ENCODE measurements around the gene SIK3.
A peak's percentile ranks its signal among the peaks of the same experiment; 100 is the strongest.

The SIK3 gene

DNA sequence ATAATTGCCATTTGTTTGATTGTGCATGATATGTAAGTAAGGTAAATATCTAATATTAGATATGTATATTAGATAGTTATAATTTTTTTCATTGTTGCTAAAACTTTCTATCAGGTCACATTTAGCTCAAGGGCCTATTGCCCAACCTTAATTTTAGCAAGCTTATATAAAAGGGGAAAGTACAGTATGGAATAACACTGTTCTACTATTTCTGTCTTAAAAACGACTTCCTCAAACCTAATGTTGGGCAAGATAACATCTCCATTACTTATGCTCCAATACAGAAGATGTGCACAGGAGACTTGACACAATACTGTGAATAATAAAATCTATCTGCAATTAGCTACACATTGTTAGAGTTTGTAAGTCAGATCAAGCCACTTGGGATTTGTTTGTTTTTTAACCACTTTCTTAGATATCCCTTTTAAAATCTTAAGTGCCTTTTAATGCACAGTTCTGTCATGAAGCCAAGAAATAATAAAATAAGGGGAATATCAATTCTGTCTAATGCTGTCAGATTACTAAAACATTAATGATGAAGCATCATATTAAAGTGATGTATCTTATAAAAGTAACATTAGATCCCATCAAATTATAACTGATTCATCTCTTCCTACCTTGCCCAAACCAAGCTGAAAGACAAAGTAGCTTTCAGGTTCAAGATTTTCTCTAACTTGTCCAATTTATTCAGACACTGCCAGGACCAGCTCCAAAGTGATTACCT lies 98.1 kb downstream of the SIK3 start:
- no peak for DNase-seq

DNA sequence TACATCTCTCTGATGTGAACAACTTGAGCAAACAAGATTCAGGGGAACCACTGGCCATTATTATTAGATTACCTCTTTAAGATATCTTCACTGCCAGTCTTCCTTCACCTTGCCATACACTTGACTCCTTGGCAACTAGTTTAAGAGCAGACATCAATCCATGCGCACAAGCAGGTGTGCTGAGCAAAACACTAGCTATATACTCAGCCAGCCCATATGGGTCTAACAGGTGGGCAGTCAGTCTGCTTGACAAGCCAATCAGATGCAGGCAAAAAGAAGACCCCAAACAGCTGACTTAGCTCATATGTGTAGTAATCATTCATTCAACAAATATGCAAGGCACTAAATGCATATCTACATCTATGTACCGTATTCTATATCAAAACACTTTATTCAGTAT lies 101.2 kb downstream of the SIK3 start:
- no peak for DNase-seq

GRCh38 chr11:116994195-116994594 lies 104.0 kb downstream of the SIK3 start:
- no peak for DNase-seq

DNA sequence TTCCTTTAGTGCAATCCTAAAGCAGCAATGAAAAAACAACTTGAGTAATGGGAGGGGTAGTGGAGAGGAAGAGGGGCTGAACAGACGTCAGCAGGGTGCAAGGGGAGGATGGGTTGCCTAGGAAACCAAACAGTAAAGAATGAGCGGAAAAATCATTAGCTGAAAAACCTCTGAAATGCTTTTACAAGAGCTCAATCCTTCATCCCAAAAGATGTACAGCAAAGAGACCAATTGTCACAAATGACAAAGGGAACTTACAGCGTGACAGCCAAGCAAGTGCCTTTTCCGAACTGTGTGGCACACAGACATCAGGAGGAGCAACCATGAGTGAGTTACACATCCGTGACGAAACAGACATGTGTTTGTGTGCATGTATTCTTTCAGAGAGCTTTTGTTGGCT lies 104.6 kb downstream of the SIK3 start:
- no peak for DNase-seq

DNA sequence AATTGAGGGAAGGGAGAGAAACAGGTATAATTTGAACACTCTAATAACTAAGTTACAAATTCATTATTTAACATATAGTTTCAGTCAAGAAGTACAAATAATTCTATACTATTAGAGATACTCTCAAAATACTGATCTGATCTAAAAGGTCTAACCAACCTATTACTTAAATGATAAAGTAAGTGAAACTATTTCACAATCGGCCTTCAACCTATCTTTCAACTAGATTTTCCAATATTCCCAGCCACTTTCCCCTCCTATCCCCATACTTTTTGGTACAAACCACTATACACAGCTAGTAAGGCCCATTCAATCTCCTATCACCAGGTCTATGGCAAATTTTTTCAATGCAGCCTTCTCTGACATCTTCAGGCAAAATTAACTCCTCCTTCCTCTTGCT lies 106.7 kb downstream of the SIK3 start:
- DNase-seq, result no peak

GRCh38 chr11:116990811-116991210 lies 107.4 kb downstream of the SIK3 start:
- no peak for DNase-seq

GRCh38 chr11:116990061-116990473 lies 108.2 kb downstream of the SIK3 start:
- peak; percentile 30 for DNase-seq

DNA sequence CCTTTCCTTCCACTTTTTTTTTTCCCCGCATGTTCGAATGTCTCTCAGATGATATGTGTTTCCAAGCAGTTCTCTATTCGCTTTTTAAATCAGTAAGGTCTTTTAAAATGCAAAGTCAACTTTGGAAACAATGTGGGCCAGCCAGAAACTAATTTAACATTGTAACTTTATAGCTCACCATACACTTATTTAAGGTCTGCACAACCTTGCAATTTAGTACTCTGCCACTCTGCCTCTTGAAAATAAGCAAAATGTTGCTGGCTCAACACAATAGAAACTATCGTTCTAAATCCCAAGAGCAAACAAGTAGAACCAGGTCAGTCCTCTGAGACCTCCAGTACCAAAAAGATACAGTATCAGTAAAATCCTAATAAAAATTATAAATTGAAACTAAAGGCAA lies 109.0 kb downstream of the SIK3 start:
- DNase-seq, result no peak

DNA sequence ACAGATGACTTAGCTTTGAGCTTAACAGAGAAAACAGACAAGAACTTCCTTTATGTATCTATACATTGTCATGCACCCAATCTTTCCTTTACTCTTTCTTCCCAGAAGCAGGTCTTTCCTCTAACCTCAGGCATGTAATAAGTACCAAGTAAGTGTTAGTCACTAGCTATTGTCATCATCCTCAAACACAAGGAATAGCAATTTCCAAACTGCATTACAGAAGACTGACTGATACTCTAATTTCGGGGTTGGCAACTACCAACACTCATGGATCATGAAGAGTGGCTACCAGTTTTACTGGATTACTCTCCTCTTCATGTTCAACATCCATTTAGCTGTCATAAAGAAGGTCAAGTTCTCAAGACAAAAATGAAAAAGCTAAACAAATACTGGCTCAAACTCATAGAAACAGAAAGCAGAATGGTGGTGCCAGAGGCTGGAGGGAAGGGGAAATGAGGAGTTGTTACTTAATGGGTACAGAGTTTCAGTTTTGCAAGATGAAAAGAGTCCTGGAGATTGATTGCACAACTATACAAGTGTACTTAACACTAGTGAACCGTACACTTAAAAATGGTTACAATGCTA lies 111.6 kb downstream of the SIK3 start:
- DNase-seq, result peak; percentile 78

DNA sequence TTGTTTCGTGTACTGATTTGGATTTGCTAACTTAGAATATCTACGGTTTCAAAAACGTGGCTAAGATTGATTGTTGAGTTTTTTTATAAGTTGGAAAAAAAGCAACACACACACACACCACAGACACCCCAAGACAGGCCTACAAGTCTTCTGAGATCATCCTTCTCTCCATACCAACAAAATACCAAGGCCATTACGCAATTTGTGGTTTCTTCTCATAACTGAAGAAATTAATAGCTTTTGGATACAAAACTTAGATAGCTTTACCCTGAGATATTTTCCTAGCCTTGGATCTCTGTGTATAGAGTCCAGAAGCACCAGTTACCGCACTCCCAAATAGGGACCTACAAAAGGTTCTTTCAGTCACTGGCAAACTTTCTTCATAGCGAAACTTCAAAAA lies 113.6 kb downstream of the SIK3 start:
- DNase-seq, result peak; percentile 57

DNA sequence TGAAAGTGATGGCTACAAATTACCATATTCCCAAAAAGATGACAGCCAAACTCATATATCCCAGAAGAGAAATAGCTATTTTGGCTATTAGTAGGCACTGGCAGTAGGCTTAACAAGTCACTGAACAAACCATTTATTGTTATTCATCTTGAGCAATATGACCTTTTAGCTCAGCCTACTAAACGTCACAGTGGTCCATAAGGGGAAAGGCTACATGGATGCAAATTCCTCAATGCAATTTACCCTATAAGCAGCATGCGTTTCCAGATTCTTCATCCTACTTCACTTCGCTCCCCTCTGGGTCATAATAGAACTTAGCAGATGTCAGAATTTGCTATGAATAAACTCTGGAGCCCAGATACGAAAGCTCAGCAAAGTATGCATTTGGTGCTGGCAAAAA lies 114.0 kb downstream of the SIK3 start:
- no peak for DNase-seq

DNA sequence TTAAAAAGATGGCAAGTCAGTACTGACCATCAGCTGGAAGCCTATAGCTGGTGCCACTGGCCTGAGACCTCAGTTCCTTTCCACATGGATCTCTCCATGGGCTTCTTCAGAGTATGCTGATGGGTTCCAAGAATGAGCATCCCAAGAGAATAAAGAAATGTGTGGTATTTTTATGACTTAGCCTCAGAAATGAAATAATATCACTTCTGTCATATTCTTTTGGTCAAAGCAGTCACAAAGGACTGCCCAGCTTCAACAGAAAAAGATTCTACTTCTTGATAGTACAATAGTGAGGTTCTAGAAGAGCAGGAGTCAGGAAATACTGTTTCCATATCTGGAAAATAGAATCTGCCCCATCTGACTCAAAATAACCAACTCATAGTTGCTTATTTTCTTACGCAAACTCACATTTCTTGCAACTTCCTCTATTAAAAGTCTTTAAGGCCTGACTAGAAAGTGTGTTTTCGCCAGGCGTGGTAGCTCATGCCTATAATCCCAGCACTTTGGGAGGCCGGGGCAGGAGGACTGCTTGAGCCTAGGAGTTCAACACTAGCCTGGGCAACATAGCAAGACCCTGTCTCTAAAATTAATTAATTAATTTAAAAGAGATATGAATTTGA lies 116.9 kb downstream of the SIK3 start:
- no peak for DNase-seq

GRCh38 chr11:116980136-116980793 lies 118.0 kb downstream of the SIK3 start:
- DNase-seq, result no peak

- DNase-seq, result no peak
Observed at GRCh38 chr11:116976941-116977570, 121.2 kb downstream of the SIK3 start.

DNA sequence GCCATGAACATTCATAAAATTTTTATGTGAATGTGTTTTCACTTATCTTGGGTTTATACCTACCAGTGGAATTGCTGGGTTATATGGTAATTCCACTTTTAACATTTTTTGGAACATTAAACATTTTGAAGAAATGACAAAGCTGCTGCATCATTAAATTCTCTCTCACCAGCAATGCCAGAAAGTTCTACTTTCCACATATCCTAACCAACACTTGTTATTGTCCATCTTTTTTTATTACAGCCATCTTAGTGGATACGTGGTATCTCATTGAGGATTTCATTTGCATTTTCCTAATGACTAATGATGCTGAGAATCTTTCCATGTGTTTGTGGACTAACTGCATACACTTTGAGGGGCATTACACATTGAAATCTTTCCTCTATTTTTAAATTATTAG lies 122.6 kb downstream of the SIK3 start:
- no peak for DNase-seq

GRCh38 chr11:116973270-116973669 lies 125.0 kb downstream of the SIK3 start:
- DNase-seq, result no peak

- DNase-seq, result no peak
Observed at GRCh38 chr11:116972691-116973090, 125.5 kb downstream of the SIK3 start.

- DNase-seq, result no peak
Observed at GRCh38 chr11:116970485-116971292, 127.5 kb downstream of the SIK3 start.

DNA sequence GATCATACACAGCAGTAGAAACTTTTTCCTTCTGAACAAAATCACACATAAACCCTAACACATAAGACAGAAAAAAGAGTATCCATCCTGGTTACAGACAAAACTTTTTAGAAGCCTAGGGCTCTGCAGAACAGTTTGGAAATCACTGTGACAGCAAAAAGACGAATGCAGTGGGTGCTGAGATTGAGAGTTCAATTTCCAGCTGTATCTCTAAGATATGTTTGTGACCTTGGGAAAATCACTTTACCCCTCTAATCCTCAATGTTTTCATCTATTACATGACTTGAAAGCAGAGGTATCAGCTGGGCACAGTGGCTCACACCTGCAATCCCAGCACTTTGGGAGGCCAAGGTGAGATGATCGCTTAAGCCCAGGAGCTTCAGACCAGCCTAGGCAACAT lies 128.5 kb downstream of the SIK3 start:
- DNase-seq, result no peak

- DNase-seq, result no peak
Observed at GRCh38 chr11:116964269-116964668, 134.0 kb downstream of the SIK3 start.

DNA sequence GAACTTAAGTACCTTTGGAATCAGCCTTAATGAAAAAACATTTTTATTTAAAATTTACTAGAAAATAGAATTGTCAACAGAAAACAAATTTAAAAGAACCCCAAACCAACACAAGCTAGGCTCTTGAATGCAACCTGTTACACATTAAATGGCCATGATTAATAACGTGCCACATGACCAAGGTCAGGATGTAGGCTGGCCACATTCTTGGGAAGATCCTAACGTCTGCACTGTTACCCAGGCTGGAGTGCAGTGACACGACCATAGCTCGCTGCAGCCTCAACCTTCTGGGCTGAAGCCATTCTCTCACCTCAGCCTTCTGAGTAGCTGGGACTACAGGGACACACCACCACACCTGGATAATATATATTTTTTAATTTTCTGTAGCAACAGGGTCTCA lies 134.4 kb downstream of the SIK3 start:
- no peak for DNase-seq

DNA sequence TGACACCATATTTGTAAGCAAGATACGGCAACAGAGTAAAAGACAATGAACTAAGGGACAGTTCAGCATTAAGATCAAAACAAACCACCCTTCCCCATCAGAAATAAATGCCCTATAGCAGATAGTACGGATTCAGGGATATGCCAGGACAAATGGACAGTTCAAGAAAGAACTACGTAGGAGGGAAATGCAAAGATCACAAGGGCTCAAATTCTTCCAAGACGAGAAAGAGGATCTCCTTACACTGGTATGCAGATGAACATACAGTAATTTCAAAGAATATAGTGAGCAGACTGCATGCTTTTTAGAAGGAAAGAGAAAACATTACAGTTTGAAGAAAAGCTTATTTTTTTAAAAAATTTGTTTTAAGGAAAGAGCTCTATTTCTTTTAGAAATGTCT lies 136.1 kb downstream of the SIK3 start:
- no peak for DNase-seq

GRCh38 chr11:116960930-116961329 lies 137.3 kb downstream of the SIK3 start:
- no peak for DNase-seq
